KMS-11 (cell line): ENCODE results near the gene SERPINB8.
A peak's percentile ranks its signal among the peaks of the same experiment; 100 is the strongest.

ENCODE experiments used
- H2AFZ ChIP-seq: fragments of 200-600 bp; sonication (generic); 2 replicates; pipeline ENCODE4 v1.6.1; 2016; ENCODE audit warnings: antibody characterized with exemption, mixed run types, low read depth
- H3K27ac ChIP-seq: fragments of 200-600 bp; sonication (generic); 2 replicates; pipeline ENCODE4 v1.6.1; 2016; ENCODE audit warnings: mild to moderate bottlenecking, mixed run types
- H3K27me3 ChIP-seq: fragments of 200-600 bp; sonication (generic); 2 replicates; pipeline ENCODE4 v1.6.1; 2017; ENCODE audit warnings: mild to moderate bottlenecking, low read depth, mixed run types, moderate library complexity; ENCODE audit not compliant: insufficient read depth
- H3K36me3 ChIP-seq: fragments of 200-600 bp; sonication (generic); 2 replicates; pipeline ENCODE4 v1.6.1; 2017; ENCODE audit warnings: mild to moderate bottlenecking, mixed run types; ENCODE audit not compliant: insufficient read depth
- H3K4me1 ChIP-seq: fragments of 200-600 bp; sonication (generic); 2 replicates; pipeline ENCODE4 v1.6.1; 2016; ENCODE audit warnings: mild to moderate bottlenecking, low read depth, mixed run types; ENCODE audit not compliant: poor library complexity, severe bottlenecking
- H3K4me2 ChIP-seq: fragments of 200-600 bp; sonication (generic); 2 replicates; pipeline ENCODE4 v1.7.0; 2016; ENCODE audit warnings: mild to moderate bottlenecking, mixed run types
- H3K4me3 ChIP-seq: fragments of 200-600 bp; sonication (generic); IDR thresholded peaks from 2 replicates; pipeline ENCODE4 v1.6.1; 2017; ENCODE audit warnings: low read depth, low read length, mixed read lengths; ENCODE audit not compliant: insufficient read depth
- H3K79me2 ChIP-seq: fragments of 200-600 bp; sonication (generic); 2 replicates; pipeline ENCODE4 v1.6.1; 2016; ENCODE audit warnings: low read depth, mixed run types; ENCODE audit not compliant: insufficient read depth
- H3K9ac ChIP-seq: fragments of 200-600 bp; sonication (generic); 2 replicates; pipeline ENCODE4 v1.6.1; 2016; ENCODE audit warnings: mild to moderate bottlenecking, mixed run types
- H4K20me1 ChIP-seq: fragments of 200-600 bp; sonication (generic); 2 replicates; pipeline ENCODE4 v1.6.1; 2016; ENCODE audit warnings: mild to moderate bottlenecking, mixed run types; ENCODE audit not compliant: insufficient read depth
- TF ChIP-seq, protein P1 (sequence below): fragments of 200-600 bp; sonication (generic); conservative IDR thresholded peaks from 2 replicates; pipeline ENCODE4 v1.6.1; 2017; ENCODE audit warnings: low read depth, mild to moderate bottlenecking, antibody characterized with exemption, low read length, moderate library complexity, mixed read lengths

Gene SERPINB8

DNA sequence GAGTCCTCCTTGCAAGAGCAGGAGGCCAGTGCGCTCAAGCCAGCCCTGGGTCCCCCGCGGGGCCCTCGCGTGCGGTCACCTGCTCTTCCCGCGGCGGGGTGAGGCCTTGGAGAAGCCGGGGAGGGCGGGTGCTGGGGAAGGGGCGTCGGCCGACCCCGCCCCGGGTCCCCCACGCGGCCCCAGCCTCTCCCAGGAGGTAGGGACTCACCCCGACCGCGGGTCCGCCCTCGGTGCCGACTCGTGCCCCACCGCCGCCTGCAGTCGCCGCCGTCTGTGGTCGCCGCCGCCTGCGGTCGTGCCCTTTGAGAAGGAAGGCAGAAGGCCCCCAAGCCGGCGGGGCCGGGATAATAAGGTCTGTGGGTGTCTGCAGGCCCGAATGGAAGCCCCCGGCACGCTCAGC, 32.7 kb downstream of the SERPINB8 start:
- Histone ChIP-seq H3K36me3 (no peaks in the 10 kb centered on the region), H3K79me2 (no peaks in the 10 kb centered on the region), H3K4me1 (no peaks in the 10 kb centered on the region), H3K4me3 (no peak overlapping the region), H3K27ac (no peak overlapping the region), H4K20me1 (no peaks in the 10 kb centered on the region), H3K9ac (no peak overlapping the region), H3K27me3 (no peaks in the 10 kb centered on the region), H2AFZ (no peak overlapping the region), H3K4me2 (no peak overlapping the region)
- TF ChIP-seq, protein P1, sequence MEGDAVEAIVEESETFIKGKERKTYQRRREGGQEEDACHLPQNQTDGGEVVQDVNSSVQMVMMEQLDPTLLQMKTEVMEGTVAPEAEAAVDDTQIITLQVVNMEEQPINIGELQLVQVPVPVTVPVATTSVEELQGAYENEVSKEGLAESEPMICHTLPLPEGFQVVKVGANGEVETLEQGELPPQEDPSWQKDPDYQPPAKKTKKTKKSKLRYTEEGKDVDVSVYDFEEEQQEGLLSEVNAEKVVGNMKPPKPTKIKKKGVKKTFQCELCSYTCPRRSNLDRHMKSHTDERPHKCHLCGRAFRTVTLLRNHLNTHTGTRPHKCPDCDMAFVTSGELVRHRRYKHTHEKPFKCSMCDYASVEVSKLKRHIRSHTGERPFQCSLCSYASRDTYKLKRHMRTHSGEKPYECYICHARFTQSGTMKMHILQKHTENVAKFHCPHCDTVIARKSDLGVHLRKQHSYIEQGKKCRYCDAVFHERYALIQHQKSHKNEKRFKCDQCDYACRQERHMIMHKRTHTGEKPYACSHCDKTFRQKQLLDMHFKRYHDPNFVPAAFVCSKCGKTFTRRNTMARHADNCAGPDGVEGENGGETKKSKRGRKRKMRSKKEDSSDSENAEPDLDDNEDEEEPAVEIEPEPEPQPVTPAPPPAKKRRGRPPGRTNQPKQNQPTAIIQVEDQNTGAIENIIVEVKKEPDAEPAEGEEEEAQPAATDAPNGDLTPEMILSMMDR: no peak

DNA sequence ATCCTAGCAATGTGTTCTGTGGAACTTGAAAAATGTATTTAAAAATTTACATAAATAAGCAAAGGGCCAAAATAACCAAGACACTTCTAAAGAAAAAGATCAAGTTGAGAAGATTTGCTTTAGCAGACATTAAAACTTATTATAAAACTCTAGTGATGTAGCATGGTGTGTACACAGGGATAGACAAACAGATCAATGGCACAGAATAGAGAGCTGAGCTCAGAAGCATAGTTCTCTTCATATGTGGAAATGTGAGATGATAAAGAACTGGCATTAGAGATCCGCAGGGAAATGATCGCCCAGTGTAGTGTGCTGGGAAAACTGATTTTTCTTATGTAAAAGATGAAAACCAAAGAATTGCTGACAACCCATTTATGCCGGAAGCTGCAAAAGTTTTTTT, 39.4 kb downstream of the SERPINB8 start:
- Histone ChIP-seq H3K27ac (no peak overlapping the region), H3K9ac (no peak overlapping the region), H3K4me3 (no peak overlapping the region), H3K27me3 (no peaks in the 10 kb centered on the region), H4K20me1 (no peaks in the 10 kb centered on the region), H3K4me2 (no peak overlapping the region), H3K36me3 (no peaks in the 10 kb centered on the region), H3K79me2 (no peaks in the 10 kb centered on the region), H2AFZ (no peak overlapping the region), H3K4me1 (no peaks in the 10 kb centered on the region)
- TF ChIP-seq, protein P1: no peak

DNA sequence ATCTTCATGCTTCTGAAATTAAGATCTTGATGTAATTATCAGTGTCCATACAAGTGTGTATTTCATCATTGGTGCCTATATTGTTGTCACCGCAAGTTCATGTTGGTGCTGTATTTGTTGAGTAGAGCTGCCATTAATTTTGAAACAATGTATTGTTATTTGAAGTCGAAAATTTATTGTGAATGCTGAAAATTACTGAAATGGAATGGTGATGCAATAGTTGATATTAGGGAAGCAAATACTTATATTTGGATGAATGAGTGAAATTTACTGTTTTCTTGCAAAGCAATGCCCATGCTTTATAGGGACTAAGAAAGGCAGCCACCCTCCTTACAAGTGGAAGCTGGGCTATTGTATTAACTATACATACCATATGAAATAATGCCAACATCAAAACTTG, 41.6 kb downstream of the SERPINB8 start:
- H3K4me1 ChIP-seq: no peaks in the 10 kb centered on the region
- TF ChIP-seq, protein P1: no peak
- no peak overlapping the region for H3K9ac ChIP-seq
- H3K4me3 ChIP-seq: no peak overlapping the region
- no peak overlapping the region for H3K27ac ChIP-seq
- no peaks in the 10 kb centered on the region for H4K20me1 ChIP-seq
- H3K4me2 ChIP-seq: no peak overlapping the region
- no peak overlapping the region for H2AFZ ChIP-seq
- H3K36me3 ChIP-seq: no peaks in the 10 kb centered on the region
- H3K27me3 ChIP-seq: no peaks in the 10 kb centered on the region
- no peaks in the 10 kb centered on the region for H3K79me2 ChIP-seq

DNA sequence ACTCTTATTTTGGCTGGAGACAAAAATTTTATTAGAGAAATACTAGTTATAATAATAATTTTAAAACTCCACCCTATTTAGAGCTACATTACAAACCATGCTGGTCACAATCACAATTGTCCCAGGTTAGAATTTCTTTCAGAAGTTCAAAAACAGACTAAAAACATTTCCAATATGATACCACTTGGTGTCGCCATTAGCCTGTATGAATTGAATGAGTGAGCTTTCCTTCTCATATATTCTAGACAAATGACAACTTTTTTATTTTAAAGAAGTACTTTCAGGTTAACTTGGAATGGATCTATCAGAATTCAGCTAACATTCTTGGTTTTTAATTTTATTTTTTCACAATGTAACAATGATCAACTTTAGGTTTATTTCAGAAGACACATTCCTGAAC, 48.0 kb downstream of the SERPINB8 start:
- Histone ChIP-seq H3K4me3 (no peak overlapping the region), H3K27ac (no peak overlapping the region), H2AFZ (no peak overlapping the region), H3K27me3 (no peaks in the 10 kb centered on the region), H3K9ac (no peak overlapping the region), H3K79me2 (no peaks in the 10 kb centered on the region), H3K4me2 (no peak overlapping the region), H4K20me1 (no peaks in the 10 kb centered on the region), H3K4me1 (no peaks in the 10 kb centered on the region), H3K36me3 (no peaks in the 10 kb centered on the region)
- TF ChIP-seq, protein P1: peak; percentile 84
